DOHH2 (cell line): Measurements from ENCODE around the gene SAMD1.
A peak's percentile ranks its signal among the peaks of the same experiment; 100 is the strongest.

ENCODE experiments used
- H3F3A ChIP-seq: fragments of 200-600 bp; sonication (generic), shearing (Covaris generic); 2 replicates; pipeline ENCODE4 v1.6.0; 2016; ENCODE audit warnings: antibody characterized with exemption, mild to moderate bottlenecking; ENCODE audit not compliant: control insufficient read depth, insufficient read depth
- H3K27ac ChIP-seq: fragments of 200-600 bp; sonication (generic); 2 replicates; pipeline ENCODE4 v1.5.1; 2014; ENCODE audit warnings: low read depth, mild to moderate bottlenecking, low read length, moderate library complexity
- H3K27me3 ChIP-seq: fragments of 200-600 bp; sonication (generic); 2 replicates; pipeline ENCODE4 v1.6.1; 2014; ENCODE audit warnings: mild to moderate bottlenecking, low read length, mixed read lengths; ENCODE audit not compliant: control insufficient read depth
- H3K36me3 ChIP-seq: fragments of 200-600 bp; sonication (generic); 2 replicates; pipeline ENCODE4 v1.6.1; 2014; ENCODE audit warnings: mild to moderate bottlenecking, low read length, moderate library complexity, mixed read lengths; ENCODE audit not compliant: control insufficient read depth
- H3K4me1 ChIP-seq: fragments of 200-600 bp; sonication (generic); 2 replicates; pipeline ENCODE4 v1.6.1; 2014; ENCODE audit warnings: mild to moderate bottlenecking, low read length, mixed read lengths; ENCODE audit not compliant: control insufficient read depth
- H3K4me2 ChIP-seq: fragments of 200-600 bp; sonication (generic); 2 replicates; pipeline ENCODE4 v1.6.0; 2014; ENCODE audit warnings: mild to moderate bottlenecking, low read length, moderate library complexity
- H3K4me3 ChIP-seq: fragments of 200-600 bp; sonication (generic); 2 replicates; pipeline ENCODE4 v1.5.1; 2014; ENCODE audit warnings: mild to moderate bottlenecking, low read length, mixed read lengths
- H3K79me2 ChIP-seq: fragments of 200-600 bp; sonication (generic); 2 replicates; pipeline ENCODE4 v1.6.1; 2014; ENCODE audit warnings: mild to moderate bottlenecking, low read length, mixed read lengths; ENCODE audit not compliant: control insufficient read depth
- H3K9me2 ChIP-seq: fragments of 200-600 bp; sonication (generic); replicated peaks from 2 replicates; pipeline ENCODE4 v1.6.1; 2014; ENCODE audit warnings: mild to moderate bottlenecking, low read length, mixed read lengths; ENCODE audit not compliant: control insufficient read depth
- H3K9me3 ChIP-seq: fragments of 200-600 bp; sonication (generic); 2 replicates; pipeline ENCODE4 v1.6.1; 2014; ENCODE audit warnings: antibody characterized with exemption, low read length, mixed read lengths; ENCODE audit not compliant: control insufficient read depth, insufficient read depth
- H4K20me1 ChIP-seq: fragments of 200-600 bp; sonication (generic); 2 replicates; pipeline ENCODE4 v1.6.0; 2014; ENCODE audit warnings: low read depth, mild to moderate bottlenecking, antibody characterized with exemption, low read length, moderate library complexity; ENCODE audit not compliant: control insufficient read depth, insufficient read depth
- EZH2phosphoT487 ChIP-seq: fragments of 200-600 bp; sonication (generic); IDR thresholded peaks from 2 replicates; pipeline ENCODE4 v1.6.1; 2017; ENCODE audit warnings: borderline replicate concordance, mild to moderate bottlenecking, antibody characterized with exemption, low read length, moderate library complexity, mixed read lengths
- TF ChIP-seq, protein P1 (sequence below): fragments of 200-600 bp; sonication (generic); IDR thresholded peaks from one replicate; pipeline ENCODE4 v1.5.1; 2014; ENCODE audit warnings: antibody characterized with exemption, mild to moderate bottlenecking, low read depth, low read length; ENCODE audit not compliant: poor library complexity, severe bottlenecking

SAMD1 gene

DNA sequence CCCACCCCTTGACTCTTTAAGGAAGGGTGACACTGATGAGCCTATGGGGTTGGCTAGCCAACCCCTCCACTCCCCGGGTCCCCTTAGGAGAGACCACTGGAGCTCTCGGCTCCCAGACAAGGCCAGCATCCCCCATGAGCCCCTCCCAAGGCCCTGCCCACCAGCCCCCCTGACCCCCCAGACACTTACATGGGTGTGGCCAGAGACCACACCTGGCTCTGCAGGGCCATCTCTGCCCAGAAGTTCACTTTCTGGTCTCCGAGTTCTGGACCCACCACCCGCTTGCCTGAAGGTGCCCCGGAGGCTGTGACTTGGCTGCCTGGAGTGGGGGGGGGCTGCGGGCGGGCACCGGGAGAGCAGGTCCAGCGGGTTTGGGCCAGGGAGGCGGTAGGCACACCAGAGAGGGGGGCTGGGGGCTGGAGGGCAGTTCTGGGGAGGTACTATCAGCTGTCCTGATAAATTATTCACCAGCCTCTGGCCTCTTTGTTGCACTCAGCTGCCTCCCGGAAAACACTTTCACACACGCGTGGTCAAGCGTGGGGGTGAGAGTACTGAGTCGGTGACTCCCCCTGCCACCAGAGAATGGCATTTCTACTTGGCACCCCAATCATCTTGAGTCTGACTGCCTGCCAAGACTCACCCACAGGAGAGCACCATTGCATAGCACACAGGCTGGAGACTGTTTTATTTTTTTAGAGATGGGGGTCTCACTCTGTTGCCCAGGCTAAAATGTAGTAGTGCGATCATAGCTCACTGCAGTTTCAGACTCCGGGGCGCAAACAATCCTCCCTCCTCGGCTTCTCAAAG is 28.6 kb downstream of the SAMD1 start, which contains the start of gene PALM3:
Gene PALM3 (minus strand): TSS at position 326 of the 807 bp plus-strand sequence. CDS start 96 bp downstream, at position 230.
- H3K27ac ChIP-seq, result no peak within 1 kb of the TSS

DNA sequence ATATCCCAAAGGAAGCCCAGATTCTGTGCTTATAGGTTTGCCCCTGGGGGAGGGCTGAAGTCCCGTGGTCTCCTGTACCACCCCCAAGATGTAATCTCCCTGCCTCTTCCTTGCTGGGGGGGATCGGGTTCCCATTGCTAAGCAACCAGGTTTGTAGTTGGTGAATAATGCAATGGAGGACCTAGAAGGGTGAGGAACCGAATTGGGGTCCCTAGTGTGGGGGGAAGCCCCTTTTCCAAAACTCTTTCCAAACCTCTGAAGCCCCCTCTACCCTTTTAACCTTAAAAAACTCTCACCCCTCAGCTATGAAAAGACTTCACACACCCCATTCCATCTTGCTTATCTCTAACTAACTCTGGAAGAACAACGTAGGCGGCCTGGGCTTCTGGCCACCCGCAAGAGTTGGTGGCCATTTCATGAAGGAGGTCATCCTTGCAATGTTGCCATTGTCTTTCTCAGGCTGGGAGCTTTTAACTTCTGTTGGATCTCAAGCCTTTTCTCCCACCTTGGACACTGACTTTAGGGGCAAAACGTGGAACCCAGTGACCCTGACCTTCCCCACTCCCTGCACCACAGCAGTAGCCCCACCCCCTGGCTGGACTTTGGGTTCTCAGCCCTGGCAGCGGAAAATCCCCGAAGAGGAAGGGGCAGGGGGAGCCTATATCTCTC is 29.3 kb downstream of the SAMD1 start:
- Histone ChIP-seq H3F3A (no peaks in the 10 kb centered on the region), H3K4me3 (no peak overlapping the region), H3K79me2 (no peaks in the 10 kb centered on the region), H4K20me1 (no peaks in the 10 kb centered on the region), H3K4me1 (peaks cover 27% of the 10 kb centered on the region), H3K4me2 (no peak overlapping the region), H3K36me3 (no peaks in the 10 kb centered on the region), H3K9me3 (no peaks in the 10 kb centered on the region), H3K27ac (no peak overlapping the region), H3K27me3 (peaks cover 33% of the 10 kb centered on the region), H3K9me2 (no peaks in the 10 kb centered on the region)
- TF ChIP-seq EZH2phosphoT487, result no peak
- TF ChIP-seq, protein P1, sequence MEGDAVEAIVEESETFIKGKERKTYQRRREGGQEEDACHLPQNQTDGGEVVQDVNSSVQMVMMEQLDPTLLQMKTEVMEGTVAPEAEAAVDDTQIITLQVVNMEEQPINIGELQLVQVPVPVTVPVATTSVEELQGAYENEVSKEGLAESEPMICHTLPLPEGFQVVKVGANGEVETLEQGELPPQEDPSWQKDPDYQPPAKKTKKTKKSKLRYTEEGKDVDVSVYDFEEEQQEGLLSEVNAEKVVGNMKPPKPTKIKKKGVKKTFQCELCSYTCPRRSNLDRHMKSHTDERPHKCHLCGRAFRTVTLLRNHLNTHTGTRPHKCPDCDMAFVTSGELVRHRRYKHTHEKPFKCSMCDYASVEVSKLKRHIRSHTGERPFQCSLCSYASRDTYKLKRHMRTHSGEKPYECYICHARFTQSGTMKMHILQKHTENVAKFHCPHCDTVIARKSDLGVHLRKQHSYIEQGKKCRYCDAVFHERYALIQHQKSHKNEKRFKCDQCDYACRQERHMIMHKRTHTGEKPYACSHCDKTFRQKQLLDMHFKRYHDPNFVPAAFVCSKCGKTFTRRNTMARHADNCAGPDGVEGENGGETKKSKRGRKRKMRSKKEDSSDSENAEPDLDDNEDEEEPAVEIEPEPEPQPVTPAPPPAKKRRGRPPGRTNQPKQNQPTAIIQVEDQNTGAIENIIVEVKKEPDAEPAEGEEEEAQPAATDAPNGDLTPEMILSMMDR, result no peak

More for the DNA sequence above, 28.6 kb downstream of the SAMD1 start, which contains the start of gene PALM3:
- no peaks in the 10 kb centered on the region for H3K9me3 ChIP-seq
- H3K4me2 ChIP-seq, result no peak within 1 kb of the TSS
- TF ChIP-seq, protein P1, result no peak
- no peak for TF ChIP-seq EZH2phosphoT487
- peaks cover 27% of the 10 kb centered on the region for H3K4me1 ChIP-seq
- H3K79me2 ChIP-seq, result no peaks in the 10 kb centered on the region
- no peaks in the 10 kb centered on the region for H3F3A ChIP-seq
- H3K9me2 ChIP-seq, result no peaks in the 10 kb centered on the region
- H4K20me1 ChIP-seq, result no peaks in the 10 kb centered on the region
- peaks cover 27% of the 10 kb centered on the region for H3K27me3 ChIP-seq
- H3K36me3 ChIP-seq, result no peaks in the 10 kb centered on the region
- H3K4me3 ChIP-seq, result no peak within 1 kb of the TSS

DNA sequence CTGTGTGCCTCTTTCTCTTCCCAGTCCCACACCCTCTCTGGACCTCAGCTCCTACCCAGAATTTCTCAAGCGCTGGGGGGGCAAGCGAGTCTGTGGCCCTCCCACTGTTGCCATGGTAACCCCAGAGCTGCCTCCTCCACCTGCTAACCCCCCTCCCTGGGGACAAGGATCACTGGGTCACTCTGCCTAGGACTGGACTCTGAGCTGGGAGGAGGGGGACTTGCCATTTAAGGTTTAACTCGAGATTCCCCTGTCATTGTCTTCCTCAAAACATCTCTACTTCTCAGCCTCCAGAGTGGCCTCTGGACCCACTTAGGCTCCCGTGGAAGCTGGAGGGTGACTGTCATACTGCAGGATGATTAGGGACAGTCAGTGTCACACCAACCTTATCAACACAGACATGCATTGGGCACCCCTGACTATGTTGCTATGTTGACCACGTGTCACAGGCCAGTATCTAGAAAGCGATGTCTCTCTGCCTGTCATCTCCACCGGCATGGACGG is 30.8 kb downstream of the SAMD1 start:
- peaks cover 27% of the 10 kb centered on the region for H3K4me1 ChIP-seq
- no peak overlapping the region for H3K4me3 ChIP-seq
- peak overlapping the region; percentile 25; the same call in 1 of the 2 replicates for H3K4me2 ChIP-seq
- H3K9me3 ChIP-seq, result no peaks in the 10 kb centered on the region
- H3K9me2 ChIP-seq, result no peaks in the 10 kb centered on the region
- H3K27ac ChIP-seq, result no peak overlapping the region
- no peaks in the 10 kb centered on the region for H3K36me3 ChIP-seq
- H3F3A ChIP-seq, result no peaks in the 10 kb centered on the region
- H4K20me1 ChIP-seq, result no peaks in the 10 kb centered on the region
- H3K27me3 ChIP-seq, result peaks cover 33% of the 10 kb centered on the region
- TF ChIP-seq EZH2phosphoT487, result no peak
- no peaks in the 10 kb centered on the region for H3K79me2 ChIP-seq

DNA sequence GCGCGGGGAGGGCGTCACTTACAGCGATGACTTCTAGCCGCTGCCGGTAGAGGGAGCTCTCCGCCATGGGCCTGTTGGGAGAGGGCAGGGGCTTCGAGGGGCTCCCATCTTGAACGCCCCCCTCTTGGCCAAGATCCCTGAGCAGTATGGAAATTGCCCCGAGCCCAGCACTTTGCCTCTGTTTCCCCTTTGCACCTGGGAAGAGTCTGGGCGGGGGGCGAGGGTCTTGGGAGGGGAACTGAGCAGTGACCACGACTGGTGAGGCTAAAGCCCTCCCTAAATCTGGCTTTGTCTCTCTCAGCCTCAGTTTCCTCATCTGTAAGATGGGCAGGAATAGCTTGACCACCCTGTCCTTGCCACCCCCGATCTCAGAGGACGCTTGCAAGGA is 31.5 kb downstream of the SAMD1 start:
- peaks cover 33% of the 10 kb centered on the region for H3K27me3 ChIP-seq
- no peak overlapping the region for H3K27ac ChIP-seq
- no peak overlapping the region for H3K4me3 ChIP-seq
- H3K9me2 ChIP-seq, result no peaks in the 10 kb centered on the region
- H3K4me2 ChIP-seq, result peak overlapping the region; percentile 21; the same call in 1 of the 2 replicates
- H4K20me1 ChIP-seq, result no peaks in the 10 kb centered on the region
- TF ChIP-seq EZH2phosphoT487, result no peak
- TF ChIP-seq, protein P1, result peak; percentile 96
- H3K79me2 ChIP-seq, result no peaks in the 10 kb centered on the region
- peaks cover 27% of the 10 kb centered on the region for H3K4me1 ChIP-seq
- H3K36me3 ChIP-seq, result no peaks in the 10 kb centered on the region
- no peaks in the 10 kb centered on the region for H3K9me3 ChIP-seq
- H3F3A ChIP-seq, result no peaks in the 10 kb centered on the region
